Measurements from ENCODE around the gene NSD1.

Gene NSD1

GRCh38 chr5:177288191-177288590 lies 154.6 kb downstream of the NSD1 start:
- no peak for DNase-seq (ENCODE audit: low read depth in 2 of 2)
- no peak overlapping the region for H3K4me3 ChIP-seq (replicated peaks in 1 of 2; ENCODE audit: low read depth in 2 of 2, low read length in 2 of 2)
- TF ChIP-seq, protein P1, sequence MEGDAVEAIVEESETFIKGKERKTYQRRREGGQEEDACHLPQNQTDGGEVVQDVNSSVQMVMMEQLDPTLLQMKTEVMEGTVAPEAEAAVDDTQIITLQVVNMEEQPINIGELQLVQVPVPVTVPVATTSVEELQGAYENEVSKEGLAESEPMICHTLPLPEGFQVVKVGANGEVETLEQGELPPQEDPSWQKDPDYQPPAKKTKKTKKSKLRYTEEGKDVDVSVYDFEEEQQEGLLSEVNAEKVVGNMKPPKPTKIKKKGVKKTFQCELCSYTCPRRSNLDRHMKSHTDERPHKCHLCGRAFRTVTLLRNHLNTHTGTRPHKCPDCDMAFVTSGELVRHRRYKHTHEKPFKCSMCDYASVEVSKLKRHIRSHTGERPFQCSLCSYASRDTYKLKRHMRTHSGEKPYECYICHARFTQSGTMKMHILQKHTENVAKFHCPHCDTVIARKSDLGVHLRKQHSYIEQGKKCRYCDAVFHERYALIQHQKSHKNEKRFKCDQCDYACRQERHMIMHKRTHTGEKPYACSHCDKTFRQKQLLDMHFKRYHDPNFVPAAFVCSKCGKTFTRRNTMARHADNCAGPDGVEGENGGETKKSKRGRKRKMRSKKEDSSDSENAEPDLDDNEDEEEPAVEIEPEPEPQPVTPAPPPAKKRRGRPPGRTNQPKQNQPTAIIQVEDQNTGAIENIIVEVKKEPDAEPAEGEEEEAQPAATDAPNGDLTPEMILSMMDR (IDR thresholded peaks at IDR 0.05; ENCODE audit: low read depth, low read length), result no peak

DNA sequence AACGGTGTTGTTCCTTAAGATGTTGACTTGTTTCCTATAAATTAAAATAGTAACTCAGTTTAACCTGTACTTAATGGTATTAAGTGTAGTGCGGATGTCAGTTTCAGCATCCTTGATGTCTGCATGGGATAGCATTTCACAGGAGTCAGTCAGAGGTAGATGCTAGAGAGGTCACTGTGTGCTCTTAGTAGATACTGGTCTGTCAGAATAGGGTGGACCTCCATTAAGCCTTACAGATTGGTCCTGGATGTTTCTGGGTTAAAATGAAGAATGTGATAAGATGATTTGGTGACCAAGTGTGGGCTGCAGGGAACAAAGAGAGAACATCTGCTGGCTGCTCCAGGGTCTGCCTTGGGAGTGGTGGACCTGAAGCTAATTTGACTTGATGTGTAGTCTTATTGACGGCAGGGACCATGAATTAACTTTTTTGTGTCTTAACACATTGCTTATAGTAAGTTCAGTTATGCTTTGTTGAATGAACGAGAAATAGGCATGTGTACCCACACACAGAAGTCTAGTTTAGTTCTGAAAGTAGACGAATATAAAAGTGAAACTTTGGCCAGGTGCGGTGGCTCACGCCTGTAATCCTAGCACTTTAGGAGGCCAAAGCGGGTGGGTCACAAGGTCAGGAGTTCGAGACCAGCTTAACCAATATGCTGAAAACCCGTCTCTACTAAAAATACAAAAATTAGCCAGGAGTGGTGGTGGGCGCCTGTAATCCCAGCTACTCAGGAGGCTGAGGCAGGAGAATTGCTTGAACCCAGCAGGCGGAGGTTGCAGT lies 157.4 kb downstream of the NSD1 start:
- no peak for DNase-seq (ENCODE audit: low read depth in 2 of 2)
- TF ChIP-seq, protein P1 (IDR thresholded peaks at IDR 0.05; ENCODE audit: low read depth, low read length), result no peak
- H3K4me3 ChIP-seq (replicated peaks in 1 of 2; ENCODE audit: low read depth in 2 of 2, low read length in 2 of 2), result no peak overlapping the region

GRCh38 chr5:177291735-177292134 lies 158.2 kb downstream of the NSD1 start:
- H3K4me3 ChIP-seq (replicated peaks in 1 of 2; ENCODE audit: low read depth in 2 of 2, low read length in 2 of 2), result no peak overlapping the region
- DNase-seq (ENCODE audit: low read depth in 2 of 2), result no peak
- TF ChIP-seq, protein P1 (IDR thresholded peaks at IDR 0.05; ENCODE audit: low read depth, low read length), result no peak

DNA sequence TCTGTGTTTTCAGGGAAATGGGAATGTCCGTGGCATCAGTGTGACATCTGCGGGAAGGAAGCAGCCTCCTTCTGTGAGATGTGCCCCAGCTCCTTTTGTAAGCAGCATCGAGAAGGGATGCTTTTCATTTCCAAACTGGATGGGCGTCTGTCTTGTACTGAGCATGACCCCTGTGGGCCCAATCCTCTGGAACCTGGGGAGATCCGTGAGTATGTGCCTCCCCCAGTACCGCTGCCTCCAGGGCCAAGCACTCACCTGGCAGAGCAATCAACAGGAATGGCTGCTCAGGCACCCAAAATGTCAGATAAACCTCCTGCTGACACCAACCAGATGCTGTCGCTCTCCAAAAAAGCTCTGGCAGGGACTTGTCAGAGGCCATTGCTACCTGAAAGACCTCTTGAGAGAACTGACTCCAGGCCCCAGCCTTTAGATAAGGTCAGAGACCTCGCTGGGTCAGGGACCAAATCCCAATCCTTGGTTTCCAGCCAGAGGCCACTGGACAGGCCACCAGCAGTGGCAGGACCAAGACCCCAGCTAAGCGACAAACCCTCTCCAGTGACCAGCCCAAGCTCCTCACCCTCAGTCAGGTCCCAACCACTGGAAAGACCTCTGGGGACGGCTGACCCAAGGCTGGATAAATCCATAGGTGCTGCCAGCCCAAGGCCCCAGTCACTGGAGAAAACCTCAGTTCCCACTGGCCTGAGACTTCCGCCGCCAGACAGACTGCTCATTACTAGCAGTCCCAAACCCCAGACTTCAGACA lies 160.4 kb downstream of the NSD1 start:
- no peak overlapping the region for H3K4me3 ChIP-seq (replicated peaks in 1 of 2; ENCODE audit: low read depth in 2 of 2, low read length in 2 of 2)
- TF ChIP-seq, protein P1 (IDR thresholded peaks at IDR 0.05; ENCODE audit: low read depth, low read length), result no peak
- DNase-seq (ENCODE audit: low read depth in 2 of 2), result no peak

DNA sequence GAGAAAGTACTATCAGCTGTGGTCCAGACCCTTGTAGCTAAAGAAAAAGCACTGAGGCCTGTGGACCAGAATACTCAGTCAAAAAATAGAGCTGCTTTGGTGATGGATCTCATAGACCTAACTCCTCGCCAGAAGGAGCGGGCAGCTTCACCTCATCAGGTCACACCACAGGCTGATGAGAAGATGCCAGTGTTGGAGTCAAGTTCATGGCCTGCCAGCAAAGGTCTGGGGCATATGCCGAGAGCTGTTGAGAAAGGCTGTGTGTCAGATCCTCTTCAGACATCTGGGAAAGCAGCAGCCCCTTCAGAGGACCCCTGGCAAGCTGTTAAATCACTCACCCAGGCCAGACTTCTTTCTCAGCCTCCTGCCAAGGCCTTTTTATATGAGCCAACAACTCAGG lies 161.1 kb downstream of the NSD1 start:
- no peak for DNase-seq (ENCODE audit: low read depth in 2 of 2)
- TF ChIP-seq, protein P1 (IDR thresholded peaks at IDR 0.05; ENCODE audit: low read depth, low read length), result no peak
- H3K4me3 ChIP-seq (replicated peaks in 1 of 2; ENCODE audit: low read depth in 2 of 2, low read length in 2 of 2), result no peak overlapping the region

GRCh38 chr5:177295924-177296323 lies 162.4 kb downstream of the NSD1 start:
- no peak for DNase-seq (ENCODE audit: low read depth in 2 of 2)
- TF ChIP-seq, protein P1 (IDR thresholded peaks at IDR 0.05; ENCODE audit: low read depth, low read length), result no peak
- no peak overlapping the region for H3K4me3 ChIP-seq (replicated peaks in 1 of 2; ENCODE audit: low read depth in 2 of 2, low read length in 2 of 2)
